Measurements from ENCODE around the gene ARPC1B. TPM values are rescaled to one million over a fixed set of nuclear protein-coding genes. Genes with fewer than 3 reads are reported as not detected.
"Not testable (repeated sequence)": the region's sequence is repeated elsewhere in the genome, so short reads cannot be mapped to it uniquely, and the experiment has no call there.

Gene ARPC1B
- 186 TPM for total RNA-seq
- 204 TPM for polyA plus RNA-seq
- long read RNA-seq, donor 1, transcript ARPC1B-201 (10 exons, 1,564 nt): major isoform, 6 of 34 reads
- long read RNA-seq, donor 1, partial matches to known transcripts: 25 of 34 reads
- long read RNA-seq, donor 1, other reads (novel, unspliced or antisense): 0 of 34 reads
- long read RNA-seq, donor 2: 0 reads
- long read RNA-seq, donor 3, transcript ARPC1B-217 (5 exons, 945 nt): minor isoform, 10 of 149 reads
- long read RNA-seq, donor 3, transcript ARPC1B-201 (10 exons, 1,564 nt): major isoform, 79 of 149 reads
- long read RNA-seq, donor 3, partial matches to known transcripts: 50 of 149 reads
- long read RNA-seq, donor 3, other reads (novel, unspliced or antisense): 0 of 149 reads
- long read RNA-seq, donor 4, transcript ARPC1B-201 (10 exons, 1,564 nt): major isoform, 39 of 158 reads
- long read RNA-seq, donor 4, partial matches to known transcripts: 65 of 158 reads
- long read RNA-seq, donor 4, other reads (novel, unspliced or antisense): 43 of 158 reads
- long read RNA-seq, donor 5, transcript ARPC1B-201 (10 exons, 1,564 nt): major isoform, 103 of 396 reads
- long read RNA-seq, donor 5, transcript ARPC1B-217 (5 exons, 945 nt): minor isoform, 12 of 396 reads
- long read RNA-seq, donor 5, transcript ARPC1B-213 (11 exons, 1,505 nt): minor isoform, 5 of 396 reads
- long read RNA-seq, donor 5, partial matches to known transcripts: 181 of 396 reads
- long read RNA-seq, donor 5, other reads (novel, unspliced or antisense): 82 of 396 reads
- long read RNA-seq, donor 6, transcript ARPC1B-201 (10 exons, 1,564 nt): major isoform, 44 of 165 reads
- long read RNA-seq, donor 6, partial matches to known transcripts: 57 of 165 reads
- long read RNA-seq, donor 6, other reads (novel, unspliced or antisense): 57 of 165 reads
- long read RNA-seq, donor 7, transcript ARPC1B-217 (5 exons, 945 nt): minor isoform, 8 of 528 reads
- long read RNA-seq, donor 7, transcript ARPC1B-222 (11 exons, 1,669 nt): minor isoform, 5 of 528 reads
- long read RNA-seq, donor 7, transcript ARPC1B-201 (10 exons, 1,564 nt): major isoform, 45 of 528 reads
- long read RNA-seq, donor 7, partial matches to known transcripts: 431 of 528 reads
- long read RNA-seq, donor 7, other reads (novel, unspliced or antisense): 36 of 528 reads
- long read RNA-seq, donor 8, transcript ARPC1B-201 (10 exons, 1,564 nt): major isoform, 29 of 39 reads
- long read RNA-seq, donor 8, partial matches to known transcripts: 5 of 39 reads
- long read RNA-seq, donor 8, other reads (novel, unspliced or antisense): 0 of 39 reads
- long read RNA-seq, donor 9, transcript ARPC1B-201 (10 exons, 1,564 nt): major isoform, 43 of 133 reads
- long read RNA-seq, donor 9, transcript ARPC1B-217 (5 exons, 945 nt): minor isoform, 6 of 133 reads
- long read RNA-seq, donor 9, partial matches to known transcripts: 50 of 133 reads
- long read RNA-seq, donor 9, other reads (novel, unspliced or antisense): 29 of 133 reads
- long read RNA-seq, donor 10, transcript ARPC1B-201 (10 exons, 1,564 nt): major isoform, 47 of 156 reads
- long read RNA-seq, donor 10, transcript ARPC1B-219 (5 exons, 582 nt): minor isoform, 5 of 156 reads
- long read RNA-seq, donor 10, transcript ARPC1B-217 (5 exons, 945 nt): minor isoform, 9 of 156 reads
- long read RNA-seq, donor 10, partial matches to known transcripts: 63 of 156 reads
- long read RNA-seq, donor 10, other reads (novel, unspliced or antisense): 28 of 156 reads

GRCh38 chr7:99374111-99375064 lies at the start of gene ARPC1B:
Gene ARPC1B (plus strand): TSS chr7:99374730. CDS start chr7:99385715, 10,985 bp downstream.
- Histone ChIP-seq H3K27ac (ENCODE audit: low read depth in 1 of 2, low read length in 1 of 2) (peak within 1 kb of the TSS; percentile 92 to 99), H3K9me3 (ENCODE audit: control insufficient read depth in 2 of 2, insufficient read depth in 1 of 2, low read length in 1 of 2) (no peaks in the 10 kb centered on the region), H3K4me1 (ENCODE audit: control insufficient read depth in 2 of 2, insufficient read depth in 2 of 2, low read length in 2 of 2) (peaks cover 23 to 49% of the 10 kb centered on the region in 2 donors), H3K27me3 (ENCODE audit: control insufficient read depth in 2 of 2, insufficient read depth in 1 of 2, low read length in 1 of 2) (no peaks in the 10 kb centered on the region), H3K4me3 (ENCODE audit: low read length in 2 of 2) (peak within 1 kb of the TSS; percentile 70 to 77), H3K36me3 (ENCODE audit: control insufficient read depth in 2 of 2, insufficient read depth in 2 of 2, low read length in 1 of 2) (peaks cover 7 to 18% of the 10 kb centered on the region in 2 donors)
- WGBS: under 1% methylated on average over 95 of the region's 95 CpGs
- DNase-seq (ENCODE audit: low read depth in 6 of 9, low spot score in 9 of 9): peak in 5 of 9 donors; percentile 67 to 89 (median 78)

- H3K4me1 ChIP-seq (ENCODE audit: control insufficient read depth in 2 of 2, insufficient read depth in 2 of 2, low read length in 2 of 2): peaks cover 19 to 20% of the 10 kb centered on the region in 2 donors
- H3K36me3 ChIP-seq (ENCODE audit: control insufficient read depth in 2 of 2, insufficient read depth in 2 of 2, low read length in 1 of 2): peaks cover 0 to 5% of the 10 kb centered on the region in 2 donors
- DNase-seq (ENCODE audit: low read depth in 6 of 9, low spot score in 9 of 9): no peak
- peak overlapping the region; percentile 71 to 82 for H3K27ac ChIP-seq (ENCODE audit: low read depth in 1 of 2, low read length in 1 of 2)
- peak overlapping the region; percentile 83 to 86 for H3K4me3 ChIP-seq (ENCODE audit: low read length in 2 of 2)
- H3K27me3 ChIP-seq (ENCODE audit: control insufficient read depth in 2 of 2, insufficient read depth in 1 of 2, low read length in 1 of 2): no peaks in the 10 kb centered on the region
- H3K9me3 ChIP-seq (ENCODE audit: control insufficient read depth in 2 of 2, insufficient read depth in 1 of 2, low read length in 1 of 2): no peaks in the 10 kb centered on the region
- WGBS: 36% methylated on average over 14 of the region's 14 CpGs
Measured at GRCh38 chr7:99325001-99325493, 49.5 kb upstream of the ARPC1B start.

- DNase-seq (ENCODE audit: low read depth in 6 of 9, low spot score in 9 of 9): peak; percentile 76 to 97 (median 90)
- Histone ChIP-seq H3K36me3 (ENCODE audit: control insufficient read depth in 2 of 2, insufficient read depth in 2 of 2, low read length in 1 of 2) (peaks cover 0 to 5% of the 10 kb centered on the region in 2 donors), H3K27ac (ENCODE audit: low read depth in 1 of 2, low read length in 1 of 2) (peak within 1 kb of the TSS; percentile 71 to 82), H3K27me3 (ENCODE audit: control insufficient read depth in 2 of 2, insufficient read depth in 1 of 2, low read length in 1 of 2) (no peaks in the 10 kb centered on the region), H3K9me3 (ENCODE audit: control insufficient read depth in 2 of 2, insufficient read depth in 1 of 2, low read length in 1 of 2) (no peaks in the 10 kb centered on the region), H3K4me1 (ENCODE audit: control insufficient read depth in 2 of 2, insufficient read depth in 2 of 2, low read length in 2 of 2) (peaks cover 19 to 20% of the 10 kb centered on the region in 2 donors), H3K4me3 (ENCODE audit: low read length in 2 of 2) (peak within 1 kb of the TSS; percentile 83 to 86)
- under 1% methylated on average over 82 of the region's 82 CpGs for WGBS
Measured at GRCh38 chr7:99325592-99326407, 48.7 kb upstream of the ARPC1B start, which contains the start of gene ARPC1A. Gene ARPC1A (plus strand): TSS chr7:99325898. CDS start chr7:99333354, 7,456 bp downstream.

- DNase-seq (ENCODE audit: low read depth in 6 of 9, low spot score in 9 of 9): no peak
- Histone ChIP-seq H3K4me3 (ENCODE audit: low read length in 2 of 2) (peak overlapping the region; percentile 83 to 86), H3K27me3 (ENCODE audit: control insufficient read depth in 2 of 2, insufficient read depth in 1 of 2, low read length in 1 of 2) (no peaks in the 10 kb centered on the region), H3K4me1 (ENCODE audit: control insufficient read depth in 2 of 2, insufficient read depth in 2 of 2, low read length in 2 of 2) (peaks cover 19 to 20% of the 10 kb centered on the region in 2 donors), H3K9me3 (ENCODE audit: control insufficient read depth in 2 of 2, insufficient read depth in 1 of 2, low read length in 1 of 2) (no peaks in the 10 kb centered on the region), H3K36me3 (ENCODE audit: control insufficient read depth in 2 of 2, insufficient read depth in 2 of 2, low read length in 1 of 2) (peaks cover 0 to 8% of the 10 kb centered on the region in 2 donors), H3K27ac (ENCODE audit: low read depth in 1 of 2, low read length in 1 of 2) (peak overlapping the region in 1 of 2 donors; percentile 66)
- 4% methylated on average over 10 of the region's 10 CpGs for WGBS
Measured at GRCh38 chr7:99326408-99326782, 48.1 kb upstream of the ARPC1B start.

- not testable (repeated sequence) for H3K4me3 ChIP-seq (ENCODE audit: low read length in 2 of 2); H3K9me3 ChIP-seq (ENCODE audit: control insufficient read depth in 2 of 2, insufficient read depth in 1 of 2, low read length in 1 of 2); DNase-seq (ENCODE audit: low read depth in 6 of 9, low spot score in 9 of 9); H3K27ac ChIP-seq (ENCODE audit: low read depth in 1 of 2, low read length in 1 of 2); H3K27me3 ChIP-seq (ENCODE audit: control insufficient read depth in 2 of 2, insufficient read depth in 1 of 2, low read length in 1 of 2)
- Histone ChIP-seq H3K4me1 (ENCODE audit: control insufficient read depth in 2 of 2, insufficient read depth in 2 of 2, low read length in 2 of 2) (peaks cover 12 to 14% of the 10 kb centered on the region in 2 donors), H3K36me3 (ENCODE audit: control insufficient read depth in 2 of 2, insufficient read depth in 2 of 2, low read length in 1 of 2) (peaks cover 10 to 34% of the 10 kb centered on the region in 2 donors)
- 86% methylated on average over 8 of the region's 8 CpGs for whole genome bisulfite sequencing
Measured at GRCh38 chr7:99330314-99330961, 44.1 kb upstream of the ARPC1B start.

- no peaks in the 10 kb centered on the region for H3K9me3 ChIP-seq (ENCODE audit: control insufficient read depth in 2 of 2, insufficient read depth in 1 of 2, low read length in 1 of 2)
- 99% methylated on average over 2 of the region's 2 CpGs for WGBS
- no peak overlapping the region for H3K4me3 ChIP-seq (ENCODE audit: low read length in 2 of 2)
- H3K27ac ChIP-seq (ENCODE audit: low read depth in 1 of 2, low read length in 1 of 2): no peak overlapping the region
- peaks cover 11 to 14% of the 10 kb centered on the region in 2 donors for H3K4me1 ChIP-seq (ENCODE audit: control insufficient read depth in 2 of 2, insufficient read depth in 2 of 2, low read length in 2 of 2)
- no peaks in the 10 kb centered on the region for H3K27me3 ChIP-seq (ENCODE audit: control insufficient read depth in 2 of 2, insufficient read depth in 1 of 2, low read length in 1 of 2)
- H3K36me3 ChIP-seq (ENCODE audit: control insufficient read depth in 2 of 2, insufficient read depth in 2 of 2, low read length in 1 of 2): peaks cover 10 to 35% of the 10 kb centered on the region in 2 donors
- no peak for DNase-seq (ENCODE audit: low read depth in 6 of 9, low spot score in 9 of 9)
Measured at GRCh38 chr7:99331002-99331401, 43.5 kb upstream of the ARPC1B start.
